NCI-H446 (cell line): ENCODE data around the gene SNX25.
"Not testable (repeated sequence)": the region's sequence is repeated elsewhere in the genome, so short reads cannot be mapped to it uniquely, and the experiment has no call there.

Source experiments
- DNase-seq, 2 experiments: peaks; one replicate each; lab custom pipeline; 2025; lab: John Stamatoyannopoulos, UW

Gene SNX25

GRCh38 chr4:185232370-185232769 is 23.0 kb downstream of the SNX25 start:
- DNase-seq, result no peak

GRCh38 chr4:185235119-185235842 is 25.9 kb downstream of the SNX25 start:
- no peak for DNase-seq

- DNase-seq, result no peak
These were observed 26.6 kb downstream of the SNX25 start for GRCh38 chr4:185235843-185236503.

- DNase-seq, result no peak
These were observed 27.8 kb downstream of the SNX25 start for GRCh38 chr4:185237175-185237574.

GRCh38 chr4:185238215-185238681 is 28.9 kb downstream of the SNX25 start:
- no peak for DNase-seq

- DNase-seq, result no peak
These were observed 29.4 kb downstream of the SNX25 start for GRCh38 chr4:185238750-185239149.

- DNase-seq, result not testable (repeated sequence)
These were observed 31.1 kb downstream of the SNX25 start for GRCh38 chr4:185240486-185240885.

GRCh38 chr4:185242749-185243533 is 33.5 kb downstream of the SNX25 start:
- no peak for DNase-seq

- DNase-seq, result no peak
These were observed 34.5 kb downstream of the SNX25 start for GRCh38 chr4:185243879-185244278.

- no peak for DNase-seq
These were observed 35.4 kb downstream of the SNX25 start for GRCh38 chr4:185244763-185245162.

GRCh38 chr4:185246453-185246852 is 37.1 kb downstream of the SNX25 start:
- DNase-seq, result no peak

GRCh38 chr4:185247151-185247550 is 37.8 kb downstream of the SNX25 start:
- no peak for DNase-seq

GRCh38 chr4:185248393-185249039 is 39.1 kb downstream of the SNX25 start:
- no peak for DNase-seq

- no peak for DNase-seq
These were observed 39.7 kb downstream of the SNX25 start for GRCh38 chr4:185249105-185249504.

GRCh38 chr4:185254434-185254833 is 45.0 kb downstream of the SNX25 start:
- no peak for DNase-seq

- DNase-seq, result no peak
These were observed 46.5 kb downstream of the SNX25 start for GRCh38 chr4:185255868-185256267.

- DNase-seq, result no peak
These were observed 47.0 kb downstream of the SNX25 start for GRCh38 chr4:185256446-185256845.

- DNase-seq, result no peak
These were observed 47.7 kb downstream of the SNX25 start for GRCh38 chr4:185257086-185257485.

- no peak for DNase-seq
These were observed 48.3 kb downstream of the SNX25 start for GRCh38 chr4:185257694-185258093.

GRCh38 chr4:185258741-185259140 is 49.3 kb downstream of the SNX25 start:
- DNase-seq, result peak in 1 of 2 experiments; percentile 48

GRCh38 chr4:185259719-185260118 is 50.3 kb downstream of the SNX25 start:
- no peak for DNase-seq

GRCh38 chr4:185261946-185262345 is 52.5 kb downstream of the SNX25 start:
- no peak for DNase-seq
